Right lobe of liver (tissue), 6 donors: ENCODE data around the gene PIGA. TPM values are rescaled to one million over a fixed set of nuclear protein-coding genes. Genes with fewer than 3 reads are reported as not detected.
"Not testable (repeated sequence)": the region's sequence is repeated elsewhere in the genome, so short reads cannot be mapped to it uniquely, and the experiment has no call there.

ENCODE experiments used
- ATAC-seq, 4 donors: fragments of 200-7000 bp; cut with Tn5 transposase; one replicate each; pipeline ENCODE4 v1.9.1; 2020; ENCODE audit warnings: mild to moderate bottlenecking in 4 of 4, moderate library complexity in 4 of 4
- DNase-seq, 3 donors: peaks; one replicate each; pipeline ENCODE4 v3.0.0-alpha.2; 2020
- H3K27ac ChIP-seq, 3 donors: fragments of 200-600 bp; one replicate each; pipeline ENCODE4 v1.8.0; 2022
- H3K27me3 ChIP-seq, 2 donors: fragments of 200-600 bp; one replicate each; pipeline ENCODE4 v1.8.0; 2022
- H3K36me3 ChIP-seq, 4 donors: fragments of 200-600 bp; sonication (generic) in 1 of 4; one replicate each; pipeline versions ENCODE4 v1.5.1 to v1.8.0; 2017 to 2022; ENCODE audit warnings: control low read depth in 1 of 4
- H3K4me1 ChIP-seq, 4 donors: fragments of 200-600 bp; sonication (generic) in 1 of 4; one replicate each; pipeline versions ENCODE4 v1.5.1 to v1.8.0; 2017 to 2022; ENCODE audit warnings: control low read depth in 1 of 4
- H3K4me3 ChIP-seq, 3 donors: fragments of 200-600 bp; one replicate each; pipeline ENCODE4 v1.8.0; 2022
- H3K9me3 ChIP-seq, 4 donors: fragments of 200-600 bp; sonication (generic) in 1 of 4; one replicate each; pipeline versions ENCODE4 v1.5.1 to v1.8.0; 2017 to 2022; ENCODE audit warnings: control low read depth in 1 of 4
- CTCF ChIP-seq, 4 donors: fragments of 200-600 bp in 3 of 4; fragments of 450-650 bp in 1 of 4; IDR thresholded peaks; one replicate each; pipeline versions ENCODE4 v1.5.1 to v1.8.0; 2016 to 2022; ENCODE audit warnings: antibody characterized with exemption in 4 of 4, mild to moderate bottlenecking in 2 of 4
- POLR2A ChIP-seq: fragments of 450-650 bp; IDR thresholded peaks from one replicate; pipeline ENCODE4 v1.6.1; 2017; ENCODE audit warnings: antibody characterized with exemption, mild to moderate bottlenecking
- WGBS: methylation state at CpG from one replicate; pipeline ENCODE4 v1.1.6; 2018; ENCODE audit warnings: low coverage, low lambda C conversion rate; ENCODE audit not compliant: insufficient coverage; ENCODE audit errors: missing lambda C conversion rate; 5-methylcytosine and 5-hydroxymethylcytosine counted together
- intact Hi-C, 2 donors: fragments of 100-400 bp; cut with DNase I; formaldehyde crosslinking; loops; one replicate each; pipeline versions ENCODE4 v1.11.2 to v1.14.1; 2022
- total RNA-seq, 6 experiments: library from RNA; depleted of rRNA in 2 of 6; stranded (reverse); fragments of >200 nt in 2 of 6; fragmentation: NEBNext Ultra II Directional in 3 of 6; extraction: Animal tissue kit (Norgen Biotek cat#: 25700) in 3 of 6; gene quantifications; one replicate each; pipeline versions ENCODE4 v1.1.0 to v1.2.4, GENCODE V29; 2016 to 2023
- donor health status: DM: no; HTN: yes; CAD: no.
- donor health status: DM: no; HTN: no; CAD: no.
- donor health status: DM: no; HTN: no; CAD: no.
- donor health status: DM: no; HTN: yes; CAD: no.
- donor health status: DM: no; HTN: yes; CAD: no.

PIGA gene
- total RNA-seq, 6 experiments from 2014 or later, result 4.8 to 12.5 (median 7.3) TPM

- Histone ChIP-seq H3K4me3 (no peak within 1 kb of the TSS), H3K27ac (no peak within 1 kb of the TSS), H3K36me3 (peaks cover 0 to under 1% (median 0%) of the 10 kb centered on the region in 4 donors), H3K9me3 (no peaks in the 10 kb centered on the region), H3K27me3 (peaks cover 0 to 10% of the 10 kb centered on the region in 2 donors), H3K4me1 (no peaks in the 10 kb centered on the region)
- 53% methylated on average over 3 of the region's 3 CpGs for WGBS
- TF ChIP-seq POLR2A (no peak), CTCF (IDR thresholded peaks at IDR 0.05) (no peak)
- ATAC-seq (no peak), DNase-seq (no peak)
- intact Hi-C loops, result no loop called here
Measured at GRCh38 chrX:15315509-15315908, 19.8 kb downstream of the PIGA start, which contains the start of gene ASB11. ASB11 (minus strand) TSS chrX:15315640; CDS start chrX:15315605, 35 bp downstream.

GRCh38 chrX:15314472-15314871, 20.9 kb downstream of the PIGA start:
- H3K27ac ChIP-seq, result no peak overlapping the region
- H3K4me3 ChIP-seq, result no peak overlapping the region
- 29% methylated on average over 2 of the region's 2 CpGs for WGBS
- DNase-seq, result no peak
- no peak for TF ChIP-seq CTCF (IDR thresholded peaks at IDR 0.05)
- no peak for TF ChIP-seq POLR2A
- intact Hi-C loops, result no loop called here
- H3K36me3 ChIP-seq, result no peaks in the 10 kb centered on the region
- no peaks in the 10 kb centered on the region for H3K9me3 ChIP-seq
- H3K27me3 ChIP-seq, result peaks cover 0 to 15% of the 10 kb centered on the region in 2 donors
- ATAC-seq, result no peak
- H3K4me1 ChIP-seq, result no peaks in the 10 kb centered on the region

- DNase-seq (no peak), ATAC-seq (no peak)
- intact Hi-C loops, result no loop called here
- Histone ChIP-seq H3K4me3 (no peak overlapping the region), H3K9me3 (no peaks in the 10 kb centered on the region), H3K4me1 (no peaks in the 10 kb centered on the region), H3K27me3 (peaks cover 0 to 15% of the 10 kb centered on the region in 2 donors), H3K27ac (no peak overlapping the region), H3K36me3 (no peaks in the 10 kb centered on the region)
- TF ChIP-seq CTCF (IDR thresholded peaks at IDR 0.05), result no peak
- TF ChIP-seq POLR2A, result no peak
- WGBS, result 73% methylated on average over 3 of the region's 3 CpGs
Measured at GRCh38 chrX:15311119-15311518, 24.2 kb downstream of the PIGA start.

GRCh38 chrX:15310117-15310516, 25.2 kb downstream of the PIGA start:
- intact Hi-C loops, result no loop called here
- ATAC-seq (peak; percentile 52 to 80 (median 63)), DNase-seq (peak in 1 of 3 donors; percentile 44)
- H3K9me3 ChIP-seq, result no peaks in the 10 kb centered on the region
- no peaks in the 10 kb centered on the region for H3K36me3 ChIP-seq
- TF ChIP-seq CTCF (IDR thresholded peaks at IDR 0.05) (no peak), POLR2A (no peak)
- H3K27me3 ChIP-seq, result peaks cover 0 to 15% of the 10 kb centered on the region in 2 donors
- H3K4me3 ChIP-seq, result no peak overlapping the region
- H3K27ac ChIP-seq, result no peak overlapping the region
- 9% methylated on average over 3 of the region's 3 CpGs for WGBS
- H3K4me1 ChIP-seq, result no peaks in the 10 kb centered on the region

GRCh38 chrX:15305899-15306298, 29.4 kb downstream of the PIGA start:
- 45% methylated on average over 3 of the region's 3 CpGs for WGBS
- intact Hi-C loops, DNase-seq, H3K9me3 ChIP-seq, H3K27ac ChIP-seq, H3K27me3 ChIP-seq, H3K4me3 ChIP-seq, H3K4me1 ChIP-seq, ATAC-seq, H3K36me3 ChIP-seq: not testable (repeated sequence)
